HG02973 (cell line): ENCODE data around the gene CACNA2D2.

Source experiments
- ATAC-seq: cut with Tn5 transposase; IDR thresholded peaks from one replicate; pipeline ENCODE4 v1.9.1; 2021; ENCODE audit warnings: moderate library complexity; ENCODE audit not compliant: unreplicated experiment

The CACNA2D2 gene

DNA sequence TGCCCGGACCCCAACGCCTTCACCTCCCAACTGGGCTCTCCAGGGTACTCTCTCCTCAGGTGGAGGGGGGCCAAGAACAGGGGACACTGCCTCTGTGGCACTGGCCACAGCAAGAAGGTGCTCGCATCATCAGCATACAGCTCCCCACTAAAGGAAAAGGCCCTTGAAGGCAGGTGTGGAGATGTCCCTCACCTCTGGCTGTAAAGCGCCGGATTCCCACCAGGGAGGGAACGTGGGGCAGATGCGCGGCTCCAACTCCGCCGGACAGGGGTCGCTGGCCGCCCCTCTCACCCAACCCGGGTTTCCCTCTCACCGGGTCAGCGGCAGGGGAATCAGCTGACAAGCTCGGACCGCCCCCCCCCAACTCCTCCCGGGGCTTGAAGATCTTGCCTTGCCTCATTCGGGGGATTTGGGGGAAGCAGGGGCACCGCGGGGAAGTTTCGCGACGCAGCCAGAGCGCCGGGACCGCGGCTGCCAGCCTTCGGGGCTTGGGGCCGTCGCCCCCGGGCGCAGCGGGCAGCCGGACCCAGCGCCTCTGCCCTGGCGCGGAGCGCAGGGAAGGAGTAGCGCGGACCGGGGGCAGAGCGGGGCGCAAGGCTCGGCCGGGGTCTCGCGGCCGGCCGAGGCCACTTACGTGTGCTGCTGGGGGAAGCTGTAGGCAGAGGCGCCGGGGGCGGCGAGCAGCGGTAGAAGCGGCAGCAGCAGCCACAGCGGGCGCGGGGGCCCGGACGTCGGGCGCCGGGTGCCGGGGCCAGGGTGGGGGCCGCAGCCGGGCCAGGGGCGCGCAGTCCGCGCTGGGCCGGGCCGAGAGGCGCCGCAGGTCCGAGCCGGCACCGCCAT lies 630 bp downstream of the CACNA2D2 start:
- ATAC-seq: no peak

DNA sequence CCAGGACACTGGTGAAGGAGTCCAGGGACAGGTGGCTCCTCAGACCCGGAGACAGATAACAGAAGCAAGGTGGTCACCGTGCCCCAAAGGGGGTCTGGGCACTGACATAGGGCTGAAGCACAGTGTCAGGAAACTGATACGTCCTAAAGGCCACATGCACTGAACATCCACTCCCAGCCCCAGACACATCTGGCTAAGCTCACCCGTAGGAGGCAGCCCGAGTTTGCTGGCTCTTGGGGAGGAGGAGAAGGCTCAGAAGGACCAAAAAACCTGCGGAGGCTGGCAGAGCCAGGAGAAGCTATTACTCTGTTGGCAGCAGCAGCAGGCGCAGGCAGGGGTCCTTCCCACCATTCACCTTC lies 1.2 kb downstream of the CACNA2D2 start:
- no peak for ATAC-seq

DNA sequence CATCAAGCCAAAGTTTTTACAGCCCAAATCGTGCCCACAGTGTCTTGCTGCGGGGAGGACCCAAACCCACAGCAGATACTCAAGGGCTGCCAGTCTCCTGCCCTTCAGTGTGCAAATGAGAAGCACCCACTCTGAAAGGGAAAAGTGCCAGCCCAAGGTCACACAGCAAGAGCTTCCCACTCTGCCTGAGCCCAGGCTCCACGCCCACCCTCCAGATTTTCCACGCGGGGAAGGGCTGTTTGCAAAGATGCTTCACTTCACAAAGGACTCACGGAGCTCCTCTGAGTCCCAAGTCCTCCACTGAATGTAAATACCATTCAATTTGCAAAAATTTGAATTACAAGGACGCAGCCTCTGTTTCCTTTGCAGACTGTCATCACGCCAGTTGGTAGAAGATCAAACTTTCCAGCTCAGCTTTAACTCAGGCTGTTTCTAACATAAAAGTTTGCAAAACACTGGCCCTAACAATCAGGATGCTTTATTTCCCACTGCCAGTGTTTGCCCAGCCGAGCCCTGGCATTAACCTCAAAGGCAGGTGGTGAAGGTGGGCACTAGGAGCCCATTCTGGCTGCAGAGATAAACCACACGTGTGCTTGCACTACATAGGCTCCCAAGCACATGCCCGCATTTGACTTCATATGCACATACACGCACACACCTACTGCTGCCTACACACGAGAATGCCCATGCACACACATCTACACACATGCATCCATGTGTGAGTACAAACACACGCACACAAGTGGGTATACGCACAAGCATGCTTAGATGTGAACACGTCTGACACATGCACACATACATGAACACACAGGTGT lies 7.6 kb downstream of the CACNA2D2 start:
- ATAC-seq: no peak

DNA sequence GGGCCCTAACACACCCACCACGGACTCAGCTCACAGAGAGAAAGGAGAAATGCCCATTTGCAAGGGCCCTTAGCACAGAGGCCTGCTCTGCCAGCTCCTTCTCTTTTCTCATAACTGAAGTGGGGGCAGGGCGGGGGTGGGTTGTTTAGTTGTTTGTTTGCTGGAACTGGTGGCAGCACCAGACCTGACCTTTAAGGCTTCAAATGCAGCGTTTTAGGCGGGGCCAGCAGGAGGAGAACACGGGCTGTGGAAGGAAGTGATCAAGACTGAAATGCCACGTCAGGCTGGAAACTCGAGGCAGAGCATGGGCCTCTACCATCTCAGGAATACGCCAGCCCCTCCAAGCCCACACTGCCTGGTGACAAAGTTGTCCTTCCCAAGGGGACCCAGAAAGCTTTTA lies 9.3 kb downstream of the CACNA2D2 start:
- no peak for ATAC-seq

DNA sequence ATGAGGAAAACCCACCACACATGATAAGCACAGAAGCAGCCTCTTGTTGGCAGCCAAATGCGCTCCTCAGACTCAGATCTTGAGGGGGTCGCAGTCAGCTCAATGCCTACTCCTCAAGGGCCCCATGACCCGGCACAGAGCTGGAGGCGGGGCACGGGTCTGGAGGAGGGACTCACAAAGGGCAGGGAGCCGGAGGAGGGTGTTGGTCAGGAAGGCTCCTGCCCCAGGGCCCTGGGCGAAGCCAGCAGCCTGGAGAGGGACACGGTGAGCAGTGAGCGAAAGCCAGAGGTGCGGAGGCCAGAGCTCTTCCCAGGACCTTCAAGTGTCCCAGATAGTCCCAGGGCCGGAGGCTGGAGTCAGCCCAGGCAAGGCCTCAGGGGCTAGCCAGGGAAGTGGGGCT lies 9.8 kb downstream of the CACNA2D2 start:
- ATAC-seq: no peak

DNA sequence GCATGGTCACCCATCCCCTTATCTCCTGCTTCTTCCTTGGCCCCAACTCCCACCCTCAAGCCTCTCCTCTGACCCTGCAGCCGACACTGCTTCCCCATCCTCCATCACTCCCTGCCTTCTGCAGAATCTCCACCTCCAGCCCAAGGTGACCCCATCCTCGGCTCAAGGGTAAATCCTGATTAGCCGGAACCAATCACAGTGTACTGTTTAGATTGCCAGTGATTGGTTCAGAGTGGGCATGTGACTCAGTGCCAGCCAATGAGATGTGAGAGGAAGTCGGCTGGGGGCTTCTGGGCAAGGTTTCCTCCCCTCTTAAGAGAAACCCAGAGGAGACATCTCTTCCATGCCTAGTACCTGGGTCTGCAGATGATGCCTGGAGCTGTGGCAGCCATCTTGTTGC lies 10.3 kb downstream of the CACNA2D2 start:
- ATAC-seq: no peak

DNA sequence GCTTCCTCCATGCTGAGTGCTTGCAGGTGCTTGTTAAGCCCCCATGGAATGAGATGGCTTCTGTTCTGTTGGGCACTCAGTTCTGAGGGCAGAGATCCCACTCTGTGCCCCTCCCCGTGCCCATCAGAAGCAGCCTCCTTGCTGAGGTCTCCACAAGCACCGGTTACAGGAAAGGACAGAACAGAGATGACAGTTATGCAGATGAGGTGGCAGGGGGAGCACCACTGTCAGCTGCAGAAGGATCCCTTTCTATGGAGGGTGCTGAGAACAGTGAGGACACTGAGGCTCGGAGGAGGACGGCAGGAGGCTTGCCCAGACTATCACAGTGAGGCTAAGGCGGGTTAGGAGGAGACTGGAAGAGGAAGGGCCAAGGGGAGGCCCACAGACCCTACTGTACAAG lies 12.4 kb downstream of the CACNA2D2 start:
- ATAC-seq: no peak

DNA sequence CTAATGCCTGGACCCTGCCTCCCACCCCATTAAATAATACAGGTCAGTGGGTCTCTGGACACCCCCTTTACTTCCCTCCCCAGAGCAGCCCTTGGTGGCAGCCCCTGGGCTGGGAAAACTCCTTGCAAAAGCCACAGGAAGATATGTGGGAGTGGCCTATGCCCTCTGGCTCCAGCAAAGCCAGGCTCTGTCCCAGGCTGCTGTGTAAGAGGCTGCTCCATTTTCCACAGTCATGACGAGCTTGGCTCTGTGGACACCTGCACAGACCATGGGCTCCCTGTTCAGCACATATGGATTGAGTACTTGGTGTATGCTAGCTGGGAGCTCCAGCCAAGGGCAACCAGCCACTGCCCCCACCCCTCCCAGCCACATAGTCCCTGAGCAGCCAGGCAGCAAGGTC lies 13.0 kb downstream of the CACNA2D2 start:
- no peak for ATAC-seq

DNA sequence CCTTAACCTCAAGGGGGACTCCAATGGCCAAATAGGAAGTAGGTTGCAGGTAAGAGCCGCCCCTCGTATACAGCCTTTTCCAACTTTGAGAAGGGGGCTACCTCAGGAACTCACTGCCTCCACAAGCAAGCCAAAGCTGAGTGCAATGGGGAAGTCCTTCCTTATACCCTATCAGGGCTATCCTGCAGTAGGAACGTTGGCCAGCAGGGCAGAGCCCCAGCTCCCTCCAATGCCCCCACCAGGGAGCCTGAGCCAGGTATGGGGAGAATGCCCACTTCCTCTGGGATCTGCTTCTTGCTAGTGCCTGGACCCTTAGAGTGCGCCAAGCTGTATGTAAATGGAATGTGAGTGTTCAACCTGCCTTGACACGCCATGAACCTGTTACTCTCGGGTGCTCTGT lies 16.3 kb downstream of the CACNA2D2 start:
- no peak for ATAC-seq

DNA sequence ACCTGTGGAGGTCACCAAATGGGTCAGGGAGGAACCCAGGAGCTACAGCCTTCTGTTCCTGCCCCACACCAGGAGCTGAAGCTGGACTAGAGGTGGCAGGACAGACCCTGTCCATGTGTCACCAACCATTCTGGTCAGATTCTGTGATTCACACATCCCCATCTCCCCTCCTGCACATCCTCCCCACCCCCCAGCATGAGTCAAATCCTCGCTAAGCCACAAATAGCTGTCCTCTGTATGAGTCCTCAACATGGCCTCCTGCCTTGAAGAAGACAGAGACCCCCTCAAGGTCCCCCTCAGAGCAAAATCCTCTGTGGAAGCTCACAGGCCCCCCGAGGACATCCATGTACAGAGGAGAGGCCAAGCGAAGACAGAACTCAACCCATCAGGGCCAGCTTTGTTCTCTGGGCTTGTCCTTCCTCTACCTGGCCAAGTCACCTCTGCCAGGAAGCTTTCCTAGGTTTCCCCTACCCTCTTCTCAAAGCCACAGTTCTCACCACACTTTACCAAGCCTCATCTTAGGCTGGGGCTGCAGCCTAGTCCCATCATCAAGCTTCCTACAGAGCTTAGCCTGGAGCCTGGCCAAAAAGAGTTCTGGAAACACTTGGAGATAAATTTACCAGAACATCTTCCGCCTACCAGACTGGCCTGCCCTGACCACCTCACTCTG lies 17.1 kb downstream of the CACNA2D2 start:
- no peak for ATAC-seq

DNA sequence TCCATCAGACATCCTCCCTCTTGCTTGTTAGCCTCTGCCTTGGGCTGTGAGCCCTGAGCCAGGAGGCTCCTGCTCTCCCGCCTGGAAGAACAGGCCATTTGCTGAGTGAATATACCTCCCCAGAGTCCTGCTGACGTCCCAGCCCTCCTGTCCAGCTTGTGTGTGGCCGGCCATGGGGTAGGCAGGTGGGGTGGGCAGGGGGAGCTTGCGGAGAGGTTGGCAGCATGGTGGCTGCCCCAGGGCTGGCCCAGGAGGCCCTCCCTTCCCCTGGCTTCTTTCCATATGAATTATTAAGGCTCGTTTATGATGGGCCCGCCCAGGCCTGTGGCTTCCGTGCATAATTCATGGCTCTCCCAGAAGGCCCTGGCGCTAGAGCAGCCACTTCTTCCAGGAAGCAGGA lies 18.7 kb downstream of the CACNA2D2 start:
- ATAC-seq: no peak

DNA sequence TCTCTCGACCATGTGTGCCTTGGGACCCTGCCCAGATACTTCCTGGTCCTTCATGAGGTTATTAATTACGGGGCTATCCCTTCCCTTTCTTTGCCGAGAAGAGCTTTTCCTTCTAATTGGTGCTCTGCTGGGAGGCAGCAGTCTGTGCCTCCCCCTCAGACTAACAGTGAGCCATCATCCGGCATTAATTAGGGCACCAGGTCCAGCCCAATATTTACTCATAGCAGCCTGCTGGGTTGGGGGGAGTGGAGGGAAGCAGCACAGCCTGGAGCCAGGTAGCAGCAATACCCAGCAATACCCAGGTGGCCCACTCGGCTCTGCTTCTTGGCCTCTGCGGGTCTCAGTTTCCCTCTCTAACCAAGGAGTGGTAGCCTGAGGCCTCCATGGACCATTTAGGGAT lies 20.1 kb downstream of the CACNA2D2 start:
- no peak for ATAC-seq

DNA sequence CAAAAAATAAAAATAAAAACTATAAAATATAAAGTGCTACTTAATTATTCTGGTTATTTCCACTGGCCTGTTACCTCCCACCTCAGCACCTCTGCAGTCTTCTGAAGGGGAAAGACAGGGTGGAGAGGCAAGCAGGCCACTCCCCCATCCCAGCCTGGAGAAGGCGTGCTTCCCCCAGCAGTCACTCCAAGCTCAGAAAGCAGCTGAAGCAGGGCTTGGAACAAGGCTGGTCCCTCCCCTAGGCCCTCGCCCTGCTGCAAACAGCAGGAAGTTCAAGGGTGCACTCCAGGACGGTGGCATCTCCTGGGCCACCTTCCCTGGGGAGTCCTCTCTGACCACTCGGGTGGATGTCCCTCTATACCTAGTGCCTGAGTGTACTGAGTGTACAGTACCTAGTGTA lies 21.4 kb downstream of the CACNA2D2 start:
- no peak for ATAC-seq

DNA sequence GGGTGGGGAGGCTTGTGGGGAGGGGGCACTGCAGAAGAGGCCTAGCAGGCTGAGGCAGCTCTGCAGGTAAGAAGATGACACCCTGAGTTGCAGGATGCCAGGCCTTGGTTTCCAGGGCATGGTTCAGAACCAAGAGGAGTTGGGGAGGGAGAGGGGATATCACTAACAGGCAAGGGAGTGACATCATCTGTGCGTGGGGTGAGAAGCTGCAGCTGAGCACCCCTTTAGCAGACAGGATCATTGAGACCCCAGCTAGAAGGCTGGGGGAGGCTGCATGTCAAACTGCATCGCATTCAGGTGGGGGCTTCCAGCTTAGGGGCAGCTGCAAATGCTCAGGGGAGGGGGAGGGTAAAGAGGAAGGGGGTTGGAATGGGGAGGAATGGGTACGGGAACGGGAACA lies 23.0 kb downstream of the CACNA2D2 start:
- no peak for ATAC-seq

DNA sequence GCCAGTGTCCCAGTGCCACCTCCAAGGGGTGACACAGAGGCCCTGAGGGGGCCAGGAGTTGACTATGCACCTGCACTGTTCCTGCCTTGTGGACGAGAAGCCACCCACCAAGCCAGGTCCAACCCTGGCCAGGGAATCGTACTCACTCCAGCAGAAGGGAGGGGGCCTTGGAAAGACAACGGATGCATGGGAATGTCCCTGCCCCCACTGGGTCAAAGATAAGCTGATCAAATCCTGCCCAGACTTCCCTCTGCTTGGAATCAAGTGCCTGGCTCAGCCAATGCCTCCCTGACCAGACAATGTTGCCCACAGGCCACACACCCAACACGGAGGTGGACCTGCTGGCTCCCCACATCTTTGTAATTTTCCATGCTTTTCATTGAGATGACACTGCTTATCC lies 23.9 kb downstream of the CACNA2D2 start:
- no peak for ATAC-seq

DNA sequence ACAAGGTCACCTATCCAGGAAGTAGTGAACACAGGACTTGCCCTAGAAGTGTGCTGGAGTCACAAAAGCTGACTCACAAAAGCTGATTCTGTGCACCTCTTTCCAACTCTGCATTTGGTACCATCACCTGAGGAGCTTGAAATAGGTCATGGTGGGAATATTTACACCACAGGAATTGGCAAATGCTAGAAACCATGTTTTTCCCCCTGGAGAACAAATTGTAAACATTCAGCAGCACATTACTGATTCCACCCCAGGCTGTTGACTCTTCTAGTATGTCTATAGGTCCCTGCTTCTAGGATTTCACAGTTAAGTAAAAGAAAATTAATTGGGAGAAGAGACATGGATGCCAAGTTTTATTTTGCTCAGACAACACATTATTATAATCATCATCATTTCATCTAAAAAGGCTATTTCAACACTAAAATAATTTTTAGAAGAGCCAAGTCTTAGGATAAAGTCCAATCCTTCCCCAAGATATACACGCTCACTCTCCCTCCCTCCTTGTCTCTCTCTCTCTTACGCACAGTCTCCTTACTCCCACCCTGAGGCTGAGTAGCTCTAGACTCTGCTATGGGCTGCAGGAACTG lies 24.7 kb downstream of the CACNA2D2 start:
- no peak for ATAC-seq

DNA sequence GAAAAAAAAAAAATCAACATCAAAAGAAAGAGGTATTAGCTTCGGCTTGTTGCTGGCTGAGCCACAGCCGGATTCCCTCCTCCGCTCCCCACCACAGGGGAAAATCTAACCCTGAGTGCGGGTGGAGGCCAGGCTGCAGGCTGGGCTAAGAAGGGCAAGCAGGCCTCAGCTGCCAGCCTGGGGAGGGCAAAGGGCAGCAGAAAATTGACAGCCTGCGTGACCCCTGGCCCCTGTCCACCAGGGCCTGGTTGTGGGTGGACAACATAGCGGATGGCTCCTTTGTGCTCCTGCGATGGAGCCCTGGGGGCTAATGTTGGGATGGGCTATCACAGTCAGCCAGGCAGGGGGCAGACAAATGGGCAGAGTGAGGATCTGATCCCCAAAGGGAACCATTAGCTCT lies 25.4 kb downstream of the CACNA2D2 start:
- ATAC-seq: no peak

DNA sequence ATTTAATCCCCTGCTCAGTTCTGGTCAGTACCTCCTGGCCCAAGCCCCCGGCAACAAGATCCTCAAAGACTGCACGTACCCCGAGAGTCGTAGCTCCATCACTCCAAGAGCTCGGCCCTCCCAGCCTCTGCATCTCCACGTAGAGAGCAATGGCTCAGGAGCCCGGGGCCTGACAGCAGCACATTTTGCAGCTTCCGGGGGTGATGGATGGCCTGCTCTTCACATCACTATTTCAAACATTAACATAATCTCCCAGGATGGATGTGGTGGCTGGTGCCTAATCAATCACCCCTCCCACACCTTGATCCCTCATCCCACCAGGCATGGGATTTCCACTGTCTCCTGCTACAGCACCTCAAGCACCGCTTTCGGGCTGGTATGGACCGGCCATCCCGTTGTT lies 28.1 kb downstream of the CACNA2D2 start:
- no peak for ATAC-seq

DNA sequence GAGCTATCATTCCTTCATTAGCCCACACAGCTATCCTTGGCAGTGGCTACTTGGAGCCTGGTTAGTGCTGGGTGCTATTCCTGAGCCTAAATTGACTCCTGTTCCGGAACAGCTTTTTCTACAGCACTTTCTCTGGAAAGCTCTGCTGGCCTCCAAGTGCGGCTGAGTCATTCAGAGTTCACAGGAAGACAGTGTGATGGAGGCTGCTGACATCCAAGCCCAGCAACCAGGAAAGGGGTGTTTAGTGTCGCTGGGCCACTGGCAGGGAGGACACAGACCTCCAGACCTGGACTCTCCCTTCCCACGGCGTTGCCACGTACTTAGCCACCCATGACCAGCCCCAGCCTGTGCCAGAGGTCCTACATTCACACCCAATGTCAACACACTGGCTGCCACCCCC lies 28.7 kb downstream of the CACNA2D2 start:
- no peak for ATAC-seq

DNA sequence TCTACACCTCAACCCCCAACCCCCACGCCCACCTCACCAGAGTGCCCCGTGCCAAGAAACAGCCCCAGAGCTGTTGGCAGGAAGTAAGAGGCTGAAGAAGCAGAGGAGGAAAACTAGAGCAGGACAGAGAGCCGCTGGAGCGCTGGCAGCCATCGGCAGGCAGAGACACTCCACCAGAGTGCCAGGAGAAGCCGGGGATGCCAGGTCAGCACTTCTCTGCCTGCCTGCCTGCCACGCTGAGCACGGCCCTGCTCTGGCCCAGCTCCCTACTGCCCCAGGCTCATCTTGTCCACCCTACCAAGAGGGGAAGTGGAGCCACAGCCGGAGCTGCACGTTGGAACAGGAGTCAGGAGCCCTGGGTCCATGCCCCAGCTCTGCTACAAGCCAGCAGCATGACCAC lies 29.7 kb downstream of the CACNA2D2 start:
- no peak for ATAC-seq

DNA sequence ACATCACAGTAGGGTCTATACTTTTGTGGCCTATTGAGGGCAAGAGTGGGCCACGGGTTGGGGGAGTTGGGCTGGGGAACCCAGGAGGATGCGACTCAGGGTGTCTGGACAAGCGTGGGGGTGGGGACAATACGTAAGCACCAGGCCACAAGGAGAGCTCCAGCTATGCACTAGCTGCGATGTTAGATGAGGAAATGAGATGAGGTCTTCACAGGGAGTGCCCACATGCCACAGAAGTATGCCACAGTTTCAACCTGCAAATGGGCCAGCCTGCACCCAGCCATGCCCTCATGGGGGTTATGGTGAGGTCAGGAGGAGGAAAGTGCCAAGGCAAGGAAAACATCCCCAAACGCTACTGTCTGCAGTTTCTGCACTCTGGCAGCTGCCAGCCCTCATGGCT lies 30.5 kb downstream of the CACNA2D2 start:
- no peak for ATAC-seq

DNA sequence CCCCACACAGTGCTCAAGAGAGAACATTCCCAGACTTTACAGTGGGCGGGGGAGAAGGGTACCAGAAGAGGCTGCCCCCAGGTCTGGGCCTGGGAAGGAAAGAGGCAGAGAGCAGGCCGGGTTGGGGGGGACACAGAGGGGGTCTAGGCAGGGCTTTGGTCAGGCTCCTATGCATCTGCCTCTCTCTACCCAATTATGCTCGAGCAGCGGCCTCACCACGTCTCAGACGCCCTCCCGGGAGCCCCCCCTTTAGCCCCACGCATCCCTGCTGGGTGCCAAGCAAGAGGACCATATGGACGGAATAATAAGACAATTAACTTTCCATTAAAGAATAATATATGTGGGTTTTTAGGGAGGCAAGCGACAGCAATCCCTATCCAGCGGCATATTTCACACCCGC lies 32.8 kb downstream of the CACNA2D2 start:
- no peak for ATAC-seq
